HEK293 (cell line): ENCODE measurements around the gene OR56A3.

ENCODE experiments used
- CTCF ChIA-PET: fragments of 350-600 bp; formaldehyde crosslinking; extraction: SDS; loops from one replicate; lab custom pipeline; 2021; ENCODE audit warnings: antibody characterized with exemption; lab: Yijun Ruan, JAX
- POLR2A ChIA-PET: fragments of 300-600 bp; formaldehyde crosslinking; extraction: SDS; loops from one replicate; lab custom pipeline; 2020; ENCODE audit warnings: antibody characterized with exemption, inconsistent platforms; lab: Yijun Ruan, JAX
- H3K27ac ChIP-seq: fragments of 200-500 bp; sonication (Bioruptor generic); 2 replicates; pipeline ENCODE4 v1.5.1; 2014; ENCODE audit warnings: low read depth, low read length, control low read depth, inconsistent platforms; ENCODE audit errors: extremely low read depth
- H3K36me3 ChIP-seq, 2 experiments: fragments of 200-500 bp in 1 of 2; sonication (Bioruptor generic) in 1 of 2; 1 replicate in 1 of 2; 2 replicates in 1 of 2; pipeline ENCODE4 v1.5.1; 2014 to 2017; ENCODE audit warnings: inconsistent platforms in 2 of 2, low read length in 2 of 2; ENCODE audit not compliant: control insufficient read depth in 2 of 2, insufficient read depth in 1 of 2
- H3K4me1 ChIP-seq: fragments of 200-500 bp; sonication (Bioruptor generic); 2 replicates; pipeline ENCODE4 v1.5.1; 2014; ENCODE audit warnings: mild to moderate bottlenecking, low read length, inconsistent platforms; ENCODE audit not compliant: control insufficient read depth, insufficient read depth
- H3K4me3 ChIP-seq: 2 replicates; pipeline ENCODE4 v1.5.1; 2011; ENCODE audit warnings: low read depth, mild to moderate bottlenecking, control low read depth, low read length, moderate library complexity
- H3K9me3 ChIP-seq: fragments of 200-500 bp; sonication (Bioruptor generic); 2 replicates; pipeline ENCODE4 v1.5.1; 2014; ENCODE audit warnings: low read depth, low read length, inconsistent platforms; ENCODE audit not compliant: control insufficient read depth, insufficient read depth
- EGR2 ChIP-seq: fragments of 450-650 bp; formaldehyde crosslinking; IDR thresholded peaks from 2 replicates; pipeline ENCODE4 v1.5.1; 2016; ENCODE audit warnings: low read depth, missing biosample characterization, missing genetic modification characterization
- GFI1B ChIP-seq: fragments of 450-650 bp; formaldehyde crosslinking; IDR thresholded peaks from 2 replicates; pipeline ENCODE4 v1.5.1; 2016; ENCODE audit warnings: missing biosample characterization, missing genetic modification characterization
- GLIS1 ChIP-seq: fragments of 450-650 bp; formaldehyde crosslinking; IDR thresholded peaks from 2 replicates; pipeline ENCODE4 v1.5.1; 2016; ENCODE audit warnings: missing biosample characterization, missing genetic modification characterization
- PATZ1 ChIP-seq: fragments of 450-650 bp; formaldehyde crosslinking; IDR thresholded peaks from 2 replicates; pipeline ENCODE4 v1.5.1; 2016; ENCODE audit warnings: missing biosample characterization, missing genetic modification characterization
- REST ChIP-seq: fragments of 450-650 bp; formaldehyde crosslinking; IDR thresholded peaks from 2 replicates; pipeline ENCODE4 v1.5.1; 2016; ENCODE audit warnings: missing biosample characterization, missing genetic modification characterization
- TCF7L2 ChIP-seq: IDR thresholded peaks from 2 replicates; pipeline ENCODE4 v1.6.1; 2011; ENCODE audit warnings: low read depth, mild to moderate bottlenecking, inconsistent platforms, low read length, moderate library complexity, borderline replicate concordance
- ZBTB44 ChIP-seq: fragments of 450-650 bp; IDR thresholded peaks from 2 replicates; pipeline ENCODE4 v1.5.1; 2018; ENCODE audit warnings: missing biosample characterization, mild to moderate bottlenecking, missing genetic modification characterization
- ZEB2 ChIP-seq: fragments of 450-650 bp; formaldehyde crosslinking; IDR thresholded peaks from 2 replicates; pipeline ENCODE4 v1.5.1; 2016; ENCODE audit warnings: missing biosample characterization, missing genetic modification characterization
- ZNF10 ChIP-seq: fragments of 450-650 bp; formaldehyde crosslinking; IDR thresholded peaks from 2 replicates; pipeline ENCODE4 v1.5.1; 2017; ENCODE audit warnings: missing biosample characterization, missing genetic modification characterization
- ZNF121 ChIP-seq: fragments of 450-650 bp; formaldehyde crosslinking; IDR thresholded peaks from 2 replicates; pipeline ENCODE4 v1.5.1; 2016; ENCODE audit warnings: missing biosample characterization, missing genetic modification characterization
- ZNF19 ChIP-seq: fragments of 450-650 bp; formaldehyde crosslinking; IDR thresholded peaks from 2 replicates; pipeline ENCODE4; 2016; ENCODE audit warnings: missing biosample characterization, missing genetic modification characterization, low read depth
- ZNF211 ChIP-seq: fragments of 450-650 bp; formaldehyde crosslinking; IDR thresholded peaks from 2 replicates; pipeline ENCODE4 v1.5.1; 2016; ENCODE audit warnings: low read depth, missing biosample characterization, missing genetic modification characterization
- ZNF324 ChIP-seq: fragments of 450-650 bp; formaldehyde crosslinking; IDR thresholded peaks from 2 replicates; pipeline ENCODE4 v1.5.1; 2016; ENCODE audit warnings: missing biosample characterization, missing genetic modification characterization
- ZNF366 ChIP-seq: fragments of 450-650 bp; formaldehyde crosslinking; conservative IDR thresholded peaks from 2 replicates; pipeline ENCODE4 v1.5.1; 2016; ENCODE audit warnings: missing biosample characterization, missing genetic modification characterization
- ZNF423 ChIP-seq: fragments of 450-650 bp; formaldehyde crosslinking; IDR thresholded peaks from 2 replicates; pipeline ENCODE4 v1.5.1; 2016; ENCODE audit warnings: missing biosample characterization, missing genetic modification characterization
- ZNF555 ChIP-seq: fragments of 450-650 bp; formaldehyde crosslinking; conservative IDR thresholded peaks from 2 replicates; pipeline ENCODE4 v1.5.1; 2017; ENCODE audit warnings: missing biosample characterization, mild to moderate bottlenecking, missing genetic modification characterization, inconsistent platforms
- ZNF558 ChIP-seq: fragments of 450-650 bp; formaldehyde crosslinking; IDR thresholded peaks from 2 replicates; pipeline ENCODE4 v1.5.1; 2016; ENCODE audit warnings: missing biosample characterization, missing genetic modification characterization
- ZNF621 ChIP-seq: fragments of 450-650 bp; formaldehyde crosslinking; IDR thresholded peaks from 2 replicates; pipeline ENCODE4 v1.5.1; 2017; ENCODE audit warnings: missing biosample characterization, missing genetic modification characterization
- ZNF701 ChIP-seq: fragments of 450-650 bp; formaldehyde crosslinking; IDR thresholded peaks from 2 replicates; pipeline ENCODE4 v1.5.1; 2016; ENCODE audit warnings: missing biosample characterization, missing genetic modification characterization

The OR56A3 gene

GRCh38 chr11:5928811-5929210 lies 13.2 kb upstream of the OR56A3 start:
- TF ChIP-seq PATZ1 (tag by site-specific recombination) (no peak), ZNF19 (no peak), ZNF324 (tag by site-specific recombination) (no peak), ZNF10 (tag by site-specific recombination) (no peak)
- TF ChIP-seq, all 188 proteins: peak for 0
- no peaks in the 10 kb centered on the region for H3K9me3 ChIP-seq
- H3K4me1 ChIP-seq: no peaks in the 10 kb centered on the region
- POLR2A ChIA-PET: no interaction called here
- H3K4me3 ChIP-seq: no peak overlapping the region
- CTCF ChIA-PET: no interaction called here
- H3K36me3 ChIP-seq: no peaks in the 10 kb centered on the region
- no peak overlapping the region for H3K27ac ChIP-seq

- Histone ChIP-seq H3K9me3 (no peaks in the 10 kb centered on the region), H3K36me3 (no peaks in the 10 kb centered on the region), H3K4me3 (no peak overlapping the region), H3K4me1 (no peaks in the 10 kb centered on the region), H3K27ac (no peak overlapping the region)
- POLR2A ChIA-PET: no interaction called here
- TF ChIP-seq TCF7L2 (no peak), EGR2 (tag by site-specific recombination) (peak; percentile 21; the same call in 1 of the 2 replicates)
- CTCF ChIA-PET: no interaction called here
These were observed 12.3 kb upstream of the OR56A3 start for GRCh38 chr11:5929571-5930368.

- POLR2A ChIA-PET: no interaction called here
- no peaks in the 10 kb centered on the region for H3K9me3 ChIP-seq
- no peaks in the 10 kb centered on the region for H3K4me1 ChIP-seq
- no peak overlapping the region for H3K27ac ChIP-seq
- CTCF ChIA-PET: no interaction called here
- H3K4me3 ChIP-seq: no peak overlapping the region
- TF ChIP-seq ZNF121 (tag by site-specific recombination) (no peak), REST (tag by site-specific recombination) (no peak), ZNF211 (tag by site-specific recombination) (no peak), ZNF423 (tag by site-specific recombination) (no peak), ZNF555 (tag by site-specific recombination) (no peak), ZBTB44 (no peak), ZEB2 (no peak), ZNF366 (no peak), GLIS1 (tag by site-specific recombination) (no peak), GFI1B (tag by site-specific recombination) (no peak), ZNF19 (no peak), ZNF558 (tag by site-specific recombination) (no peak), ZNF701 (tag by site-specific recombination) (no peak), EGR2 (tag by site-specific recombination) (no peak), ZNF621 (no peak)
- H3K36me3 ChIP-seq: no peaks in the 10 kb centered on the region
These were observed 11.4 kb upstream of the OR56A3 start for GRCh38 chr11:5930614-5931013.
